Measurements from ENCODE around the gene ERG28.
"Not testable (repeated sequence)": the region's sequence is repeated elsewhere in the genome, so short reads cannot be mapped to it uniquely, and the experiment has no call there.

ERG28 gene

DNA sequence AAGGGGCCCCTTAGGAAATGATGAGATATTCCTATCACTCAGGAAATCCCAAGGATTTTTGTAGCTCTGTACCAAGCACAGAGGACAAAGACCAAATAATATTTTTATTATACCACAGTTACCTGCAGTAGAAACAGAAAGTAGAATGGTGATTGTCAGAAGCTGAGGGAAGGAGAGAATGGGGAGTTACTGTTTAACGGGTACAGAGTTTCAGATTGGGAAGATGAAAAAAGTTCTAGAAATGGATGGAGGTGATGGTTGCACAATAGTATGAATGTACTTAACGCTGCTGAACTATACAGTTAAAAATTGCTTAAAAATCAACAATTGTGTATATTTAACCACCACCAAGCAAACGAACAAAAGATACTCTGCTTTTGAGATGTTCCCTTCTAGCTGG is 58.2 kb downstream of the ERG28 start:
- no peaks in the 10 kb centered on the region for H3K36me3 ChIP-seq (ENCODE audit: insufficient read depth, insufficient read length, low read length)
- DNase-seq (ENCODE audit: low read depth, low spot score) = no peak
- H3K27me3 ChIP-seq (ENCODE audit: insufficient read depth, insufficient read length) = no peaks in the 10 kb centered on the region
- peaks cover 11% of the 10 kb centered on the region for H3K9me3 ChIP-seq (ENCODE audit: insufficient read depth, low read length)
- H3K4me1 ChIP-seq (ENCODE audit: insufficient read depth, insufficient read length) = no peaks in the 10 kb centered on the region
- TF ChIP-seq SUZ12 (IDR thresholded peaks at IDR 0.05; ENCODE audit: extremely low read depth, insufficient read depth, insufficient read length) (no peak), ZNF274 (IDR thresholded peaks at IDR 0.05; ENCODE audit: low read depth, low read length) (no peak), YY1 (IDR thresholded peaks at IDR 0.05; ENCODE audit: insufficient read depth, insufficient read length) (no peak)
- no peak overlapping the region for H3K4me3 ChIP-seq (ENCODE audit: insufficient read length, low read depth)
- H3K9ac ChIP-seq (ENCODE audit: insufficient read length, low read depth) = no peak overlapping the region

DNA sequence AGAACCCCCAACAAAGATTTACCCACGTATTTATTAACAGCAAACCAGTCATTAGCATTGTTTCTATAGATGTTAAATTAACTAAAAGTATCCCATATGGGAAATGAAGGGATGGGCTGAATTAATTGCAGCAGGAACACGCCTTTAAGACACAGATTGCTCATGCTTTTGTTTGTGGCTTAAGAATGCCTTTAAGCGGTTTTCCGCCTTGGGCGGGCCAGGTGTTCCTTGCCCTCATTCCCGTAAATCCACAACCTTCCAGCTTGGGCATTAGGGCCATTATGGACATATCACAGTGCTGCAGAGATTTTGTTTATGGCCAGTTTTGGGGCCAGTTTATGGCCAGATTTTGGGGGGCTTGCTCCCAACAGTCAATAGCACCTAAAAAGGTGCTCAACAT is 59.6 kb downstream of the ERG28 start:
- not testable (repeated sequence) for DNase-seq (ENCODE audit: low read depth, low spot score); H3K36me3 ChIP-seq (ENCODE audit: insufficient read depth, insufficient read length, low read length); H3K9me3 ChIP-seq (ENCODE audit: insufficient read depth, low read length); H3K4me3 ChIP-seq (ENCODE audit: insufficient read length, low read depth); H3K4me1 ChIP-seq (ENCODE audit: insufficient read depth, insufficient read length); H3K27me3 ChIP-seq (ENCODE audit: insufficient read depth, insufficient read length); H3K9ac ChIP-seq (ENCODE audit: insufficient read length, low read depth)

DNA sequence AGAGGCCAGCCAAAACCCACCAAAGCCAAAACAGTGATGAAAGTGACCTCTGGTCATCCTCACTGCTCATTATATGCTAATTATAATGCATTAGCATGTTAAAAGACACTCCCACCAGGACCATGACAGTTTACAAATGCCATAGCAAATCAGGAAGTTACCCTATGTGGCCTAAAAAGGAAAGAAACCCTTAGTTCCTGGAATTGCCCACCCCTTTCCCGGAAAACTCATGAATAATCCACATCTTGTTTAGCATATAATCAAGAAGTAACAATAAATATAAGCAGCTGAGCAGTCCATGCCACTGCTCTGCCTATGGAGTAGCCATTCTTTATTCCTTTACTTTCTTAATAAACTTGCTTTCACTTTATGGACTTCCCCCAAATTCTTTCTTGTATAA is 60.6 kb downstream of the ERG28 start:
- DNase-seq (ENCODE audit: low read depth, low spot score) = not testable (repeated sequence)

More for the DNA sequence above, 60.6 kb downstream of the ERG28 start:
- not testable (repeated sequence) for H3K27me3 ChIP-seq (ENCODE audit: insufficient read depth, insufficient read length); H3K9me3 ChIP-seq (ENCODE audit: insufficient read depth, low read length); H3K4me1 ChIP-seq (ENCODE audit: insufficient read depth, insufficient read length); H3K4me3 ChIP-seq (ENCODE audit: insufficient read length, low read depth); H3K9ac ChIP-seq (ENCODE audit: insufficient read length, low read depth); H3K36me3 ChIP-seq (ENCODE audit: insufficient read depth, insufficient read length, low read length)
